Osteocyte (in vitro differentiated cells): Measurements from ENCODE around the gene SYS1. TPM values are rescaled to one million over a fixed set of nuclear protein-coding genes. Genes with fewer than 3 reads are reported as not detected.

Experiments used
- DNase-seq: peaks from one replicate; pipeline ENCODE4 v3.0.0; 2021; ENCODE audit warnings: mixed read lengths; ENCODE audit not compliant: unreplicated experiment; ENCODE audit errors: extremely low spot score
- H3K27ac Mint-ChIP-seq: one replicate; pipeline ENCODE4 v1.8.0; 2021; ENCODE audit warnings: mild to moderate bottlenecking, mixed read lengths; ENCODE audit not compliant: unreplicated experiment
- H3K27me3 Mint-ChIP-seq: one replicate; pipeline ENCODE4 v1.8.0; 2021; ENCODE audit warnings: mixed read lengths; ENCODE audit not compliant: unreplicated experiment
- H3K36me3 Mint-ChIP-seq: one replicate; pipeline ENCODE4 v1.8.0; 2021; ENCODE audit warnings: mixed read lengths; ENCODE audit not compliant: unreplicated experiment
- H3K4me1 Mint-ChIP-seq: one replicate; pipeline ENCODE4 v1.8.0; 2021; ENCODE audit warnings: mixed read lengths; ENCODE audit not compliant: unreplicated experiment
- H3K4me3 Mint-ChIP-seq: one replicate; pipeline ENCODE4 v1.8.0; 2021; ENCODE audit warnings: mild to moderate bottlenecking, moderate library complexity, mixed read lengths; ENCODE audit not compliant: unreplicated experiment
- H3K9me3 Mint-ChIP-seq: one replicate; pipeline ENCODE4 v1.8.0; 2021; ENCODE audit warnings: mixed read lengths; ENCODE audit not compliant: unreplicated experiment
- total RNA-seq: library from RNA; stranded (reverse); gene quantifications from 2 replicates; pipeline ENCODE4 v1.2.1, GENCODE V29; 2021
- TF ChIP-seq, protein P1 (sequence below): fragments of 200-600 bp; sonication (generic); IDR thresholded peaks from 2 replicates; pipeline ENCODE4 v1.5.0; 2021; ENCODE audit warnings: antibody characterized with exemption, mild to moderate bottlenecking, moderate library complexity

SYS1 gene
- total RNA-seq, 1 donor from 2014 or later, result 23.7 TPM

DNA sequence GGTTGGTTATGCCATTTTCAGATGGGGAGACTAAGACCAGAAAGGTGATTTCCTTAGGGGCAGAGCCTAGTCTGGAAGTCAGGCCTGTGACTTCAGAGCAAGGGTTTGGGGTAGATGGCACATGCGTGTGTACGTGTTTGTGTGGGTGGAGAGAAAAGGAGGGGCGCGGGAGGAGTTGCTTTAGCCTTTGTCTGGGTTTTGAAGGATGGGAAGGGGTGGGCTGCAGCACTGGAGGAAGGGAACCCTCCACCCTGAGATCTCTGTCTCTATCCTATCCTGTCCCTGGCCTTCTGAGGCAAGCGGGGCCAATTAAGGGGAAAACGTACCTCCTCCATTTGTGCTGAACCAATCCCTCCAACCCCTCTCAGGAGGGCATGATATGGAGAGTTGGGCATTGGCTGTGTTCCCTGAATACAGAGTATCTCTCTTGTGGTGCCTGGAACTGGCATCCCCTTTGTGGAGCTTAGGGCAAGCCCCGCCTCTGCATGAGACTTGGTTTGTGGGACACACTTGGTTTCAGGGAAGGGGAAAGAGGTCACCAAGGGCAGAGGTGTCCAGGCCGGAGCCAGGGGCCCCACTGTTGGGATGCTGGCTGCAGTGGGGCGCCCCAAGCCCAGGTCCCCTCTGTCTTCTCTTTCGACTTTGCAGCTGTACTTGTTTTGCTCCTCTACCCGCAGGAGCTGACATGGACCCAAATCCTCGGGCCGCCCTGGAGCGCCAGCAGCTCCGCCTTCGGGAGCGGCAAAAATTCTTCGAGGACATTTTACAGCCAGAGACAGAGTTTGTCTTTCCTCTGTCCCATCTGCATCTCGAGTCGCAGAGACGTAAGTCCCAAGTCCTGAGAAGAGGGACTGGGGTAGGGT is 45.1 kb downstream of the SYS1 start, which contains the start of gene DBNDD2:
TSS of gene DBNDD2 (plus strand) at position 507 of the 863 bp plus-strand sequence. CDS start at position 686, 179 bp downstream.
- no peaks in the 10 kb centered on the region for H3K9me3 Mint-ChIP-seq
- H3K4me1 Mint-ChIP-seq, result peaks cover 14% of the 10 kb centered on the region
- TF ChIP-seq, protein P1, sequence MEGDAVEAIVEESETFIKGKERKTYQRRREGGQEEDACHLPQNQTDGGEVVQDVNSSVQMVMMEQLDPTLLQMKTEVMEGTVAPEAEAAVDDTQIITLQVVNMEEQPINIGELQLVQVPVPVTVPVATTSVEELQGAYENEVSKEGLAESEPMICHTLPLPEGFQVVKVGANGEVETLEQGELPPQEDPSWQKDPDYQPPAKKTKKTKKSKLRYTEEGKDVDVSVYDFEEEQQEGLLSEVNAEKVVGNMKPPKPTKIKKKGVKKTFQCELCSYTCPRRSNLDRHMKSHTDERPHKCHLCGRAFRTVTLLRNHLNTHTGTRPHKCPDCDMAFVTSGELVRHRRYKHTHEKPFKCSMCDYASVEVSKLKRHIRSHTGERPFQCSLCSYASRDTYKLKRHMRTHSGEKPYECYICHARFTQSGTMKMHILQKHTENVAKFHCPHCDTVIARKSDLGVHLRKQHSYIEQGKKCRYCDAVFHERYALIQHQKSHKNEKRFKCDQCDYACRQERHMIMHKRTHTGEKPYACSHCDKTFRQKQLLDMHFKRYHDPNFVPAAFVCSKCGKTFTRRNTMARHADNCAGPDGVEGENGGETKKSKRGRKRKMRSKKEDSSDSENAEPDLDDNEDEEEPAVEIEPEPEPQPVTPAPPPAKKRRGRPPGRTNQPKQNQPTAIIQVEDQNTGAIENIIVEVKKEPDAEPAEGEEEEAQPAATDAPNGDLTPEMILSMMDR, result no peak
- H3K27me3 Mint-ChIP-seq, result no peaks in the 10 kb centered on the region
- H3K4me3 Mint-ChIP-seq, result peak within 1 kb of the TSS; percentile 87
- H3K27ac Mint-ChIP-seq, result peak within 1 kb of the TSS; percentile 88
- peak; percentile 81 for DNase-seq
- peaks cover 20% of the 10 kb centered on the region for H3K36me3 Mint-ChIP-seq

DNA sequence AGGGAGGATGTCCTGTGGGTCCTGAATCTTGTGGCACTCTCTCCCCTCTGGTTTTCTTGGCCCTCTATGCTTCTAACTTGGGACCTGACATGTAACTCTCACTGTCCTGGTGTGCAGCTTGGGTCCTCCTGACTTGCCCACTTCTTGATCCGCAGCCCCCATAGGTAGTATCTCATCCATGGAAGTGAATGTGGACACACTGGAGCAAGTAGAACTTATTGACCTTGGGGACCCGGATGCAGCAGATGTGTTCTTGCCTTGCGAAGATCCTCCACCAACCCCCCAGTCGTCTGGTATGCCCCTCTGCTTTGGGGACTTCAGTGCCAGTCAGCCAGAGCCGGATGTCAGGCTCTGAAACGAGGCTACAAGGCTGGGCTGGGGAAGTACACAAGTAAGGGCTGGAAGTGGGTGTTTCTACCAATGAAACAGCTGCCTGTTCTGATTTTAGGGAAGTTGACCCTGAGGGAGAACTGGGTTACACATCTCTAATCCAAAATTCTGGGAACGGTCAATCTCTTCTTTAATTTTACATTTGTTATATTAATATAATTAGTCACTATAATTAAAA is 45.8 kb downstream of the SYS1 start:
- TF ChIP-seq, protein P1, result no peak
- no peak overlapping the region for H3K27ac Mint-ChIP-seq
- H3K9me3 Mint-ChIP-seq, result no peaks in the 10 kb centered on the region
- no peaks in the 10 kb centered on the region for H3K27me3 Mint-ChIP-seq
- H3K4me1 Mint-ChIP-seq, result peaks cover 14% of the 10 kb centered on the region
- peak overlapping the region; percentile 32 for H3K4me3 Mint-ChIP-seq
- DNase-seq, result peak; percentile 73
- H3K36me3 Mint-ChIP-seq, result peaks cover 20% of the 10 kb centered on the region

DNA sequence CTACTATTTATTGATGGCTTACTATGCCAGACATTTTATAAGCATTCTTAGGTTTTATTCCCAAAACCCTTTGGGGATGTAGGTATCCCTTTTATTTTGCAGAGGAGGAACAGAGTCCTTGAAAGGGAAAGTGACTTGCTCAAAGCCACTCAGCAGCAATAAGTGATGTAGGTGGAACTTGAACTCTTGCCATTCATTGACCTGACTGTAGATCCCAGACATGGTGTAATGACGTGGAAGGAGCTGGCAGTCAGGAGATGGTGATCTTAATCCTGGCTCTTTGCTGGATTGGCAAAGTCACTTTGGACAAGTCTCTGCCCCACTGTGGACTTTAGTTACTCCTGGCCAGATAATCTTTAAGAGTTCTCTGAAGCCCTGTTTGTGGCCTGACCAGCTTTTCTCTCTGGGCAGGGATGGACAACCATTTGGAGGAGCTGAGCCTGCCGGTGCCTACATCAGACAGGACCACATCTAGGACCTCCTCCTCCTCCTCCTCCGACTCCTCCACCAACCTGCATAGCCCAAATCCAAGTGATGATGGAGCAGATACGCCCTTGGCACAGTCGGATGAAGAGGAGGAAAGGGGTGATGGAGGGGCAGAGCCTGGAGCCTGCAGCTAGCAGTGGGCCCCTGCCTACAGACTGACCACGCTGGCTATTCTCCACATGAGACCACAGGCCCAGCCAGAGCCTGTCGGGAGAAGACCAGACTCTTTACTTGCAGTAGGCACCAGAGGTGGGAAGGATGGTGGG is 46.7 kb downstream of the SYS1 start:
- H3K9me3 Mint-ChIP-seq, result no peaks in the 10 kb centered on the region
- no peak overlapping the region for H3K27ac Mint-ChIP-seq
- H3K4me3 Mint-ChIP-seq, result no peak overlapping the region
- peaks cover 2% of the 10 kb centered on the region for H3K27me3 Mint-ChIP-seq
- peaks cover 14% of the 10 kb centered on the region for H3K4me1 Mint-ChIP-seq
- TF ChIP-seq, protein P1, result no peak
- peaks cover 20% of the 10 kb centered on the region for H3K36me3 Mint-ChIP-seq
- peak; percentile 68 for DNase-seq

DNA sequence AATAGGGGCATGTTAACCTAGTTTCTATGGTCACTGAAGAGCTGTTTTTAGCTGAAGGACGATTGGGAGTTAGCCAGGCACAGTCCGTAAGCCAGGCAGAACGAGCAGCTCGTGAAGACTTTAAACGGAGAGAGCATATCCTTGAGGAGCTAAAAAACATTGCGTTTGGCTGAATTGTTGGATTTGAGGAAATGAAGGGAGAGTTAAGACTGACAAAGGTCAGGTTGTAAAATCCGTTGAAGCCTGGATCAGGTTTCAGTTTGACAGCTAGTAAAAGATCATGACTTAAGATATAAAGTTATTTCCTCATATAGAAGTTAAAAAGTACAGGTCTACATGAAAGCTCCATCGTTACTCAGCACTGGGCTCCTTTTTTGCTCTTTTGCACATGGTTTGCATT is 47.9 kb downstream of the SYS1 start:
- Mint-ChIP-seq H3K27me3 (peaks cover 2% of the 10 kb centered on the region), H3K36me3 (peaks cover 20% of the 10 kb centered on the region), H3K4me1 (peaks cover 17% of the 10 kb centered on the region), H3K9me3 (no peaks in the 10 kb centered on the region), H3K4me3 (no peak overlapping the region), H3K27ac (no peak overlapping the region)
- DNase-seq, result no peak
- TF ChIP-seq, protein P1, result no peak
